SK-MEL-5 (cell line): Measurements from ENCODE around the gene ZNF611. TPM values are rescaled to one million over a fixed set of nuclear protein-coding genes. Genes with fewer than 3 reads are reported as not detected.
"Not testable (repeated sequence)": the region's sequence is repeated elsewhere in the genome, so short reads cannot be mapped to it uniquely, and the experiment has no call there.

Experiments
- DNase-seq: peaks from one replicate; pipeline ENCODE4 v3.0.0-alpha.2; 2016; ENCODE audit warnings: low read depth, low spot score
- in situ Hi-C: cut with HindIII; loops from 2 replicates; pipeline ENCODE4 v1.10.0; 2016; ENCODE audit warnings: low sequenced_read_pairs, high pct_unique_total_duplicates, low pct_unique_long_range_greater_than_20kb
- total RNA-seq: library from RNA; depleted of rRNA; stranded (reverse); fragments of >200 nt; shearing (Covaris generic); gene quantifications from 2 replicates; pipeline ENCODE4 v1.2.3, GENCODE V29; 2014

ZNF611 gene
- total RNA-seq, 1 experiment from 2014 or later: 4.9 TPM

- DNase-seq: not testable (repeated sequence)
These were observed 10.8 kb downstream of the ZNF611 start for GRCh38 chr19:52723907-52724598.

GRCh38 chr19:52722062-52723003 is 12.5 kb downstream of the ZNF611 start:
- in situ Hi-C loops: no loop called here
- no peak for DNase-seq

More at GRCh38 chr19:52723907-52724598, 10.8 kb downstream of the ZNF611 start:
- in situ Hi-C loops: not testable (repeated sequence)

- in situ Hi-C loops, DNase-seq: not testable (repeated sequence)
These were observed 14.3 kb downstream of the ZNF611 start for GRCh38 chr19:52720541-52720940.

GRCh38 chr19:52716522-52716921 is 18.3 kb downstream of the ZNF611 start:
- no peak for DNase-seq
- in situ Hi-C loops: no loop called here

- in situ Hi-C loops, DNase-seq: not testable (repeated sequence)
These were observed 18.9 kb downstream of the ZNF611 start for GRCh38 chr19:52715902-52716301.

- DNase-seq, in situ Hi-C loops: not testable (repeated sequence)
These were observed 19.5 kb downstream of the ZNF611 start for GRCh38 chr19:52715330-52715729.

GRCh38 chr19:52713051-52713450 is 21.8 kb downstream of the ZNF611 start:
- in situ Hi-C loops, DNase-seq: not testable (repeated sequence)

GRCh38 chr19:52711661-52712060 is 23.2 kb downstream of the ZNF611 start:
- in situ Hi-C loops, DNase-seq: not testable (repeated sequence)

- in situ Hi-C loops: no loop called here
- no peak for DNase-seq
These were observed 24.3 kb downstream of the ZNF611 start for GRCh38 chr19:52710538-52710937.

- in situ Hi-C loops, DNase-seq: not testable (repeated sequence)
These were observed 29.2 kb downstream of the ZNF611 start for GRCh38 chr19:52705615-52706014.

GRCh38 chr19:52703917-52704316 is 30.9 kb downstream of the ZNF611 start:
- no peak for DNase-seq
- in situ Hi-C loops: no loop called here

GRCh38 chr19:52700673-52701072 is 34.2 kb downstream of the ZNF611 start:
- in situ Hi-C loops: no loop called here
- no peak for DNase-seq

- DNase-seq, in situ Hi-C loops: not testable (repeated sequence)
These were observed 35.3 kb downstream of the ZNF611 start for GRCh38 chr19:52699555-52699954.

- in situ Hi-C loops: no loop called here
- DNase-seq: no peak
These were observed 38.8 kb downstream of the ZNF611 start for GRCh38 chr19:52695996-52696395.

- in situ Hi-C loops: no loop called here
- DNase-seq: no peak
These were observed 39.9 kb downstream of the ZNF611 start for GRCh38 chr19:52694921-52695320.

- DNase-seq, in situ Hi-C loops: not testable (repeated sequence)
These were observed 40.6 kb downstream of the ZNF611 start for GRCh38 chr19:52694281-52694680.

- in situ Hi-C loops: no loop called here
- DNase-seq: no peak
These were observed 42.3 kb downstream of the ZNF611 start for GRCh38 chr19:52692431-52693008.

- no peak for DNase-seq
- in situ Hi-C loops: no loop called here
These were observed 43.1 kb downstream of the ZNF611 start for GRCh38 chr19:52691737-52692136.
